Nephron (organoid): ENCODE measurements around the gene LNX2.

Experiments used
- H3K27ac Mint-ChIP-seq, 3 experiments: 2 replicates each; pipeline ENCODE4 v1.8.0; 2020; ENCODE audit warnings: mixed read lengths in 3 of 3, mild to moderate bottlenecking in 2 of 3, moderate library complexity in 1 of 3
- H3K27me3 Mint-ChIP-seq: 2 replicates; pipeline ENCODE4 v1.8.0; 2021; ENCODE audit warnings: low read depth, mild to moderate bottlenecking, moderate library complexity, mixed read lengths
- H3K36me3 Mint-ChIP-seq: 2 replicates; pipeline ENCODE4 v1.8.0; 2020; ENCODE audit warnings: low read depth, mixed read lengths
- H3K4me1 Mint-ChIP-seq: 2 replicates; pipeline ENCODE4 v1.8.0; 2020; ENCODE audit warnings: mixed read lengths
- H3K4me3 Mint-ChIP-seq, 3 experiments: 2 replicates each; pipeline ENCODE4 v1.8.0; 2020; ENCODE audit warnings: mild to moderate bottlenecking in 3 of 3, mixed read lengths in 3 of 3, moderate library complexity in 2 of 3
- H3K9me3 Mint-ChIP-seq: 2 replicates; pipeline ENCODE4 v1.8.0; 2020; ENCODE audit warnings: mixed read lengths
- CTCF ChIP-seq, 3 experiments: fragments of 200-600 bp; sonication (generic); IDR thresholded peaks; one replicate each; pipeline ENCODE4 v1.5.0; 2021; ENCODE audit warnings: antibody characterized with exemption in 3 of 3; ENCODE audit not compliant: unreplicated experiment in 3 of 3

Gene LNX2

GRCh38 chr13:27621116-27621365 is 712 bp upstream of the LNX2 start:
- Mint-ChIP-seq H3K9me3 (no peaks in the 10 kb centered on the region), H3K36me3 (peaks cover 32% of the 10 kb centered on the region), H3K27ac (peak overlapping the region; percentile 76 to 98 (median 97)), H3K27me3 (no peaks in the 10 kb centered on the region), H3K4me1 (peaks cover 44% of the 10 kb centered on the region), H3K4me3 (peak overlapping the region; percentile 89 to 94 (median 94))
- TF ChIP-seq CTCF (IDR thresholded peaks at IDR 0.05; ENCODE audit: unreplicated experiment in 3 of 3): no peak

- H3K36me3 Mint-ChIP-seq: peaks cover 23% of the 10 kb centered on the region
- H3K27ac Mint-ChIP-seq: peak overlapping the region; percentile 86 to 91 (median 86)
- H3K9me3 Mint-ChIP-seq: peaks cover 2% of the 10 kb centered on the region
- H3K4me3 Mint-ChIP-seq: peak overlapping the region; percentile 94 to 99 (median 99)
- H3K4me1 Mint-ChIP-seq: peaks cover 44% of the 10 kb centered on the region
- no peaks in the 10 kb centered on the region for H3K27me3 Mint-ChIP-seq
- TF ChIP-seq CTCF (IDR thresholded peaks at IDR 0.05; ENCODE audit: unreplicated experiment in 3 of 3): peak in 2 of 3 experiments; percentile 26 to 34
Measured at GRCh38 chr13:27619728-27620376, 477 bp downstream of the LNX2 start.

GRCh38 chr13:27619093-27619727 is 1.1 kb downstream of the LNX2 start:
- Mint-ChIP-seq H3K9me3 (peaks cover 3% of the 10 kb centered on the region), H3K36me3 (peaks cover 25% of the 10 kb centered on the region), H3K27ac (peak overlapping the region; percentile 86 to 91 (median 86)), H3K27me3 (no peaks in the 10 kb centered on the region), H3K4me3 (peak overlapping the region; percentile 94 to 99 (median 99)), H3K4me1 (peaks cover 43% of the 10 kb centered on the region)
- TF ChIP-seq CTCF (IDR thresholded peaks at IDR 0.05; ENCODE audit: unreplicated experiment in 3 of 3): no peak

GRCh38 chr13:27617881-27618321 is 2.4 kb downstream of the LNX2 start:
- H3K27me3 Mint-ChIP-seq: no peaks in the 10 kb centered on the region
- peak overlapping the region in 1 of 3 experiments; percentile 15 for H3K27ac Mint-ChIP-seq
- peak overlapping the region in 2 of 3 experiments; percentile 99 for H3K4me3 Mint-ChIP-seq
- H3K36me3 Mint-ChIP-seq: peaks cover 14% of the 10 kb centered on the region
- peaks cover 33% of the 10 kb centered on the region for H3K4me1 Mint-ChIP-seq
- peaks cover 3% of the 10 kb centered on the region for H3K9me3 Mint-ChIP-seq
- TF ChIP-seq CTCF (IDR thresholded peaks at IDR 0.05; ENCODE audit: unreplicated experiment in 3 of 3): no peak

- Mint-ChIP-seq H3K36me3 (peaks cover 8% of the 10 kb centered on the region), H3K27me3 (no peaks in the 10 kb centered on the region), H3K27ac (peak overlapping the region in 1 of 3 experiments; percentile 25), H3K9me3 (peaks cover 3% of the 10 kb centered on the region), H3K4me1 (peaks cover 14% of the 10 kb centered on the region), H3K4me3 (no peak overlapping the region)
- no peak for TF ChIP-seq CTCF (IDR thresholded peaks at IDR 0.05; ENCODE audit: unreplicated experiment in 3 of 3)
Measured at GRCh38 chr13:27613628-27614027, 6.7 kb downstream of the LNX2 start.

- Mint-ChIP-seq H3K36me3 (no peaks in the 10 kb centered on the region), H3K4me3 (no peak overlapping the region), H3K27ac (no peak overlapping the region), H3K9me3 (no peaks in the 10 kb centered on the region), H3K4me1 (no peaks in the 10 kb centered on the region), H3K27me3 (no peaks in the 10 kb centered on the region)
- no peak for TF ChIP-seq CTCF (IDR thresholded peaks at IDR 0.05; ENCODE audit: unreplicated experiment in 3 of 3)
Measured at GRCh38 chr13:27607125-27607524, 13.2 kb downstream of the LNX2 start.
